SK-N-SH (cell line): ENCODE results near the gene THEM5. TPM values are rescaled to one million over a fixed set of nuclear protein-coding genes. Genes with fewer than 3 reads are reported as not detected.

Source experiments
- CTCF ChIA-PET: fragments of 300-600, 350-600 bp; formaldehyde crosslinking; extraction: SDS; loops from one replicate; lab custom pipeline; 2021; lab: Yijun Ruan, JAX
- POLR2A ChIA-PET: fragments of 350-600 bp; sonication (Branson Sonifier 250); formaldehyde crosslinking; extraction: SDS; loops from one replicate; lab custom pipeline; 2020; ENCODE audit warnings: antibody characterized with exemption, inconsistent platforms; lab: Yijun Ruan, JAX
- DNase-seq: peaks from one replicate; pipeline ENCODE4 v3.0.0; 2012
- H2AFZ ChIP-seq: fragments of 200-600 bp; sonication (generic); 2 replicates; pipeline ENCODE4 v1.8.1; 2016; ENCODE audit warnings: antibody characterized with exemption, mild to moderate bottlenecking, low read depth
- H3F3A ChIP-seq: fragments of 200-600 bp; sonication (generic); replicated peaks from 2 replicates; pipeline ENCODE3; 2016; ENCODE audit warnings: antibody characterized with exemption, mild to moderate bottlenecking; ENCODE audit not compliant: insufficient read depth
- H3K27ac ChIP-seq, 2 experiments: fragments of 200-500 bp in 1 of 2; fragments of 200-600 bp in 1 of 2; sonication (Bioruptor generic) in 1 of 2; sonication (generic), shearing (Covaris generic) in 1 of 2; 2 replicates each; pipeline versions ENCODE4 v1.5.1 to v1.6.1; 2014 to 2016; ENCODE audit warnings: low read depth in 2 of 2, inconsistent platforms in 1 of 2, low read length in 1 of 2, mild to moderate bottlenecking in 1 of 2, mixed read lengths in 1 of 2
- H3K27me3 ChIP-seq: fragments of 200-600 bp; sonication (generic), shearing (Covaris generic); 2 replicates; pipeline ENCODE4 v1.6.1; 2016; ENCODE audit warnings: mixed run types; ENCODE audit not compliant: insufficient read depth
- H3K36me3 ChIP-seq, 2 experiments: fragments of 200-500 bp in 1 of 2; fragments of 200-600 bp in 1 of 2; sonication (Bioruptor generic) in 1 of 2; sonication (generic) in 1 of 2; replicated peaks in 1 of 2; 2 replicates each; pipeline versions ENCODE3 to v1.5.1; 2014 to 2016; ENCODE audit warnings: low read length in 1 of 2, mild to moderate bottlenecking in 1 of 2; ENCODE audit not compliant: insufficient read depth in 2 of 2, control insufficient read depth in 1 of 2
- H3K4me1 ChIP-seq, 2 experiments: fragments of 200-500 bp in 1 of 2; fragments of 200-600 bp in 1 of 2; sonication (Bioruptor generic) in 1 of 2; sonication (generic), shearing (Covaris generic) in 1 of 2; 2 replicates each; pipeline versions ENCODE4 v1.5.1 to v1.6.1; 2014 to 2016; ENCODE audit warnings: low read depth in 1 of 2, low read length in 1 of 2, mixed run types in 1 of 2; ENCODE audit not compliant: insufficient read depth in 2 of 2, control insufficient read depth in 1 of 2
- H3K4me2 ChIP-seq: fragments of 200-600 bp; sonication (generic), shearing (Covaris generic); 2 replicates; pipeline ENCODE4 v1.6.1; 2017; ENCODE audit warnings: mixed run types
- H3K4me3 ChIP-seq, 2 experiments: fragments of 200-500 bp in 1 of 2; fragments of 200-600 bp in 1 of 2; sonication (Bioruptor generic) in 1 of 2; sonication (generic), shearing (Covaris generic) in 1 of 2; 2 replicates each; pipeline versions ENCODE4 v1.5.1 to v1.8.1; 2014 to 2016; ENCODE audit warnings: low read depth in 2 of 2, inconsistent platforms in 1 of 2, low read length in 1 of 2, mild to moderate bottlenecking in 1 of 2, mixed read lengths in 1 of 2, moderate library complexity in 1 of 2
- H3K79me2 ChIP-seq: fragments of 200-600 bp; sonication (generic); 2 replicates; pipeline ENCODE4 v1.8.1; 2017; ENCODE audit warnings: mild to moderate bottlenecking; ENCODE audit not compliant: insufficient read depth
- H3K9ac ChIP-seq: fragments of 200-600 bp; sonication (generic); 2 replicates; pipeline ENCODE4 v1.6.1; 2017; ENCODE audit warnings: mixed run types
- H3K9me2 ChIP-seq: fragments of 200-600 bp; sonication (generic); 2 replicates; pipeline ENCODE4 v1.6.1; 2017; ENCODE audit warnings: mixed run types
- H3K9me3 ChIP-seq: fragments of 200-600 bp; sonication (generic); 2 replicates; pipeline ENCODE4 v1.6.1; 2017; ENCODE audit warnings: mixed run types, mild to moderate bottlenecking, moderate library complexity
- H4K20me1 ChIP-seq: fragments of 200-600 bp; sonication (generic); 2 replicates; pipeline ENCODE4 v1.6.1; 2017; ENCODE audit warnings: mild to moderate bottlenecking, mixed run types; ENCODE audit not compliant: insufficient read depth
- CTCF ChIP-seq: fragments of 200-600 bp; sonication (generic); IDR thresholded peaks from 2 replicates; pipeline ENCODE4 v1.6.1; 2017; ENCODE audit warnings: antibody characterized with exemption, mild to moderate bottlenecking, moderate library complexity
- EP300 ChIP-seq, 2 experiments: IDR thresholded peaks; 2 replicates each; pipeline versions ENCODE4 v1.4.0 to v1.6.1; 2012; ENCODE audit warnings: borderline replicate concordance in 1 of 2, low read depth in 1 of 2, low read length in 1 of 2
- EZH2phosphoT487 ChIP-seq: fragments of 200-600 bp; sonication (generic); IDR thresholded peaks from 2 replicates; pipeline ENCODE4 v1.6.1; 2017; ENCODE audit warnings: low read depth, mixed run types, mild to moderate bottlenecking, antibody characterized with exemption, moderate library complexity, borderline replicate concordance
- FOXM1 ChIP-seq: IDR thresholded peaks from 2 replicates; pipeline ENCODE4 v1.4.0; 2012; ENCODE audit warnings: low read depth, mild to moderate bottlenecking
- GABPA ChIP-seq: IDR thresholded peaks from 2 replicates; pipeline ENCODE4 v1.4.0; 2012; ENCODE audit warnings: low read depth, mild to moderate bottlenecking
- GATA2 ChIP-seq: sonication (generic); formaldehyde crosslinking; IDR thresholded peaks from 2 replicates; pipeline ENCODE4 v1.5.0; 2020; ENCODE audit warnings: mild to moderate bottlenecking, missing genetic modification reagents
- JUND ChIP-seq: IDR thresholded peaks from 2 replicates; pipeline ENCODE4 v1.4.0; 2012
- MAX ChIP-seq: IDR thresholded peaks from 2 replicates; pipeline ENCODE4 v1.4.0; 2012; ENCODE audit warnings: low read depth
- MXI1 ChIP-seq: IDR thresholded peaks from 2 replicates; pipeline ENCODE4 v1.6.1; 2012; ENCODE audit warnings: mild to moderate bottlenecking, low read depth, low read length, improper control_type of control experiment
- NRF1 ChIP-seq: IDR thresholded peaks from 2 replicates; pipeline ENCODE4 v1.6.1; 2012; ENCODE audit warnings: low read depth, mild to moderate bottlenecking, low read length
- PBX3 ChIP-seq: IDR thresholded peaks from 2 replicates; pipeline ENCODE4; 2012
- RAD21 ChIP-seq: IDR thresholded peaks from 2 replicates; pipeline ENCODE4 v1.6.1; 2012; ENCODE audit warnings: mild to moderate bottlenecking, low read length
- RFX5 ChIP-seq: IDR thresholded peaks from 2 replicates; pipeline ENCODE4 v1.6.1; 2012; ENCODE audit warnings: mild to moderate bottlenecking, improper control_type of control experiment, low read length
- RXRA ChIP-seq: IDR thresholded peaks from 2 replicates; pipeline ENCODE4 v1.4.0; 2012; ENCODE audit warnings: low read depth, mild to moderate bottlenecking, borderline replicate concordance
- SIN3A ChIP-seq: IDR thresholded peaks from 2 replicates; pipeline ENCODE4 v1.6.1; 2012; ENCODE audit warnings: low read depth, mild to moderate bottlenecking, low read length, moderate library complexity, borderline replicate concordance
- SMC3 ChIP-seq: IDR thresholded peaks from 2 replicates; pipeline ENCODE4 v1.6.1; 2012; ENCODE audit warnings: low read depth, low read length, improper control_type of control experiment
- TAF1 ChIP-seq: IDR thresholded peaks from 2 replicates; pipeline ENCODE4 v1.6.1; 2012; ENCODE audit warnings: low read depth, mild to moderate bottlenecking, low read length, moderate library complexity, borderline replicate concordance
- ZBTB33 ChIP-seq: IDR thresholded peaks from 2 replicates; pipeline ENCODE4 v1.4.0; 2012; ENCODE audit warnings: low read depth, borderline replicate concordance
- WGBS: methylation state at CpG from one replicate; pipeline ENCODE4 v1.1.6; 2017; ENCODE audit warnings: low lambda C conversion rate; 5-methylcytosine and 5-hydroxymethylcytosine counted together
- polyA plus RNA-seq, 3 experiments: library from polyadenylated mRNA; depleted of rRNA; stranded (reverse); fragments of >200 nt; gene quantifications; 2 replicates each; pipeline ENCODE4 v1.2.3, GENCODE V29; 2012

Gene THEM5
- polyA plus RNA-seq, 1 of the 3 experiments (the other 2 are of a cell fraction), result not detected

DNA sequence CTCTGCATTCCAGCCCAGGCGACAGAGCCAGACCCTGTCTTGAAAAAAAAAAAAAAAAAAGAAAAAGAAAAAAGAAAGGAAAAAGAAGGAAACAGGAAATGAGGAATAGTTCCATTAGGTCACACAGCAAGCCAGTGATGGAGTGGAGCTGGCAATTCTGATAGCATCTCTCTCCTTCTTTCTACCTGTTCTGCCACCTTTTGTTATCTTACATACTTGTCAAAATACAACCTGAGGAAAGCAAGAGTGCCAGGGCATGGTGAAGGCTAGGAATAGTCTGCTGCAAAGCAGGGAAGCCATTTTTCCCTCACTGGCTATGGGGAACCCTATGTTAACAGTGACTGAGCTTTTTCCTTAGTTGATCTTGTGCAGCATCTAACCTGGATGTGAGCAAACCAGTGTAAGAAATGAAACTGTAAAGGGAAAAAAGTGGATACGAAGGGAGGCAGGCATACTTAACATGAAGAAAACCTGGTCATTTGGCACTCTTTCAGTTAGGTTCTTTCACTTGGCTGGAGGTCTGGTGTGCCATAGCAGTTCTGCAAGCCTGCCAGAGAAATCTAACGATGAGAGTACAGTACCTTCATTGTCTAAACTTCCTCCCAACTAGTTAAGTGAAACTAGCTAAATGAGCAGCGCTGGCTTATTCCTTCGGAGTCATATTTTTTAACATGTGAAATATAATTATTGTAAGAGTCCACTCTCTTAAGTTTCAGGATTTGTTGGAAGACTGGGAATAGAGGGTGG, 17.9 kb upstream of the THEM5 start:
- no peaks in the 10 kb centered on the region for H3K4me1 ChIP-seq
- no peaks in the 10 kb centered on the region for H3K9me2 ChIP-seq
- no peaks in the 10 kb centered on the region for H3F3A ChIP-seq
- peaks cover 0 to 10% of the 10 kb centered on the region in 2 experiments for H3K36me3 ChIP-seq
- 59% methylated on average over 5 of the region's 5 CpGs for WGBS
- CTCF ChIA-PET, result interaction anchor here (1.1 kb wide), 1 partner anchor 23 kb away, joined by 3 read pairs; no protein-coding TSS in a partner anchor
- H3K27ac ChIP-seq, result no peak overlapping the region
- no peak overlapping the region for H2AFZ ChIP-seq
- TF ChIP-seq MAX, result no peak
- TF ChIP-seq MXI1, result no peak
- no peak for TF ChIP-seq RFX5
- TF ChIP-seq RXRA, result no peak
- TF ChIP-seq PBX3, result no peak
- TF ChIP-seq SMC3, result no peak
- TF ChIP-seq JUND, result no peak
- TF ChIP-seq TAF1, result no peak
- H3K27me3 ChIP-seq, result no peaks in the 10 kb centered on the region
- H3K9ac ChIP-seq, result no peak overlapping the region
- H4K20me1 ChIP-seq, result no peaks in the 10 kb centered on the region
- H3K4me3 ChIP-seq, result no peak overlapping the region
- H3K4me2 ChIP-seq, result no peak overlapping the region
- POLR2A ChIA-PET, result no interaction called here
- no peaks in the 10 kb centered on the region for H3K79me2 ChIP-seq
- H3K9me3 ChIP-seq, result no peaks in the 10 kb centered on the region
- DNase-seq, result no peak

DNA sequence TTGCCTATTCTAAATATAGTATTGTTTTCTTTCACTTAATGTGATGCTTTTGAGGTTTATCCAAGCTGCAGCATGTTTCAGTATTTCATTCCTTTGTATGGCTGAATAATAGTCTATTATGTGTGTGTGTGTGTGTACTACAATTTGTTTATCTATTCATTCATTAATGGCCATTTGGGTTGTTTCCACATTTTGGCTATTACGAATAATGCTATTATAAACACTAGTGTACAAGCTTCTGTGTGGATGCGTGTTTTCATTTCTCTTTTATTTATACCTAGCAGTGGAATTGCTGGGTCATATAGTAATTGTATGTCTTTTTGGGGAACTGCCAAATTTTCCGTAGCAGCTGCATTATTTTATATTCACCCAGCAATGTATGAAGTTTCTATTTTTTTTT, 15.0 kb upstream of the THEM5 start:
- Histone ChIP-seq H3K27me3 (no peaks in the 10 kb centered on the region), H3K9me2 (no peaks in the 10 kb centered on the region), H3K79me2 (no peaks in the 10 kb centered on the region), H3F3A (no peaks in the 10 kb centered on the region), H4K20me1 (no peaks in the 10 kb centered on the region), H3K9me3 (no peaks in the 10 kb centered on the region), H2AFZ (no peak overlapping the region), H3K36me3 (peaks cover 0 to under 1% of the 10 kb centered on the region in 2 experiments), H3K4me3 (no peak overlapping the region), H3K4me2 (no peak overlapping the region), H3K4me1 (no peaks in the 10 kb centered on the region), H3K27ac (no peak overlapping the region), H3K9ac (no peak overlapping the region)
- TF ChIP-seq ZBTB33 (no peak), JUND (no peak), NRF1 (no peak), RAD21 (no peak), CTCF (no peak), SMC3 (no peak), GABPA (no peak), GATA2 (CRISPR knock-in tag) (no peak), PBX3 (no peak), EZH2phosphoT487 (no peak), FOXM1 (no peak), SIN3A (no peak), EP300 (IDR thresholded peaks at IDR 0.05; ENCODE audit: borderline replicate concordance in 1 of 2, low read depth in 1 of 2, low read length in 1 of 2) (no peak)
- CTCF ChIA-PET, result interaction anchor here (0.7 to 1.2 kb wide), 2 partner anchors 13 to 32 kb away, joined by 3 read pairs; no protein-coding TSS in a partner anchor
- POLR2A ChIA-PET, result no interaction called here
- no peak for DNase-seq
- WGBS, result 78% methylated on average over 3 of the region's 3 CpGs
